K562 (cell line): ENCODE data around the gene PDE6C. TPM values are rescaled to one million over a fixed set of nuclear protein-coding genes. Genes with fewer than 3 reads are reported as not detected.

ENCODE experiments used
- BACH1 ChIP-seq: fragments of 200-800 bp; sonication (Bioruptor generic); IDR thresholded peaks from 2 replicates; pipeline ENCODE4 v1.6.1; 2016; ENCODE audit warnings: missing genetic modification characterization, missing compliant biosample characterization
- CEBPZ ChIP-seq: fragments of 150-350 bp; IDR thresholded peaks from 2 replicates; pipeline ENCODE4 v1.6.1; 2014; ENCODE audit warnings: low read depth, mild to moderate bottlenecking, low read length, borderline replicate concordance
- CHCHD3 ChIP-seq: fragments of 250-450 bp; sonication (Bioruptor Pico); IDR thresholded peaks from 2 replicates; pipeline ENCODE4 v2.1.2; 2022; ENCODE audit warnings: mild to moderate bottlenecking
- CREB1 ChIP-seq, 2 experiments: sonication (generic) in 1 of 2; formaldehyde crosslinking in 1 of 2; IDR thresholded peaks; 2 replicates each; pipeline versions ENCODE4 v1.6.1 to v1.8.0; 2012 to 2022; ENCODE audit warnings: inconsistent platforms in 1 of 2, mild to moderate bottlenecking in 1 of 2, missing genetic modification reagents in 1 of 2, moderate library complexity in 1 of 2
- EHMT2 ChIP-seq: fragments of 450-650 bp; IDR thresholded peaks from 2 replicates; pipeline ENCODE4 v1.6.1; 2018; ENCODE audit warnings: antibody characterized with exemption
- GTF2E2 ChIP-seq: fragments of 200-800 bp; sonication (Bioruptor generic); IDR thresholded peaks from 2 replicates; pipeline ENCODE4 v1.6.1; 2016; ENCODE audit warnings: missing genetic modification characterization, missing compliant biosample characterization
- HMGN3 ChIP-seq: IDR thresholded peaks from 2 replicates; pipeline ENCODE4 v1.6.1; 2011; ENCODE audit warnings: borderline replicate concordance, low read depth, mild to moderate bottlenecking, mixed read lengths, low read length; ENCODE audit not compliant: insufficient read length; ENCODE audit errors: extremely low read depth
- KLF10 ChIP-seq: fragments of 250-450 bp; sonication (Bioruptor Pico); IDR thresholded peaks from 2 replicates; pipeline ENCODE4 v1.6.1; 2021; ENCODE audit warnings: matching md5 sums
- MIER1 ChIP-seq: fragments of 450-650 bp; IDR thresholded peaks from 2 replicates; pipeline ENCODE4 v1.6.1; 2016; ENCODE audit warnings: antibody characterized with exemption, mild to moderate bottlenecking, low read depth
- PCBP2 ChIP-seq: fragments of 200-400 bp; formaldehyde crosslinking; IDR thresholded peaks from 2 replicates; pipeline ENCODE4 v1.6.1; 2018; ENCODE audit warnings: low read length, low read depth, mild to moderate bottlenecking, moderate library complexity; ENCODE audit not compliant: poor library complexity, severe bottlenecking
- SIN3B ChIP-seq: fragments of 450-650 bp; IDR thresholded peaks from 2 replicates; pipeline ENCODE4 v1.6.1; 2017; ENCODE audit warnings: low read depth, mild to moderate bottlenecking, moderate library complexity
- SMARCC2 ChIP-seq: fragments of 450-650 bp; IDR thresholded peaks from 2 replicates; pipeline ENCODE4 v1.6.1; 2017; ENCODE audit warnings: antibody characterized with exemption, moderate library complexity, mild to moderate bottlenecking, low read depth
- TCF15 ChIP-seq: fragments of 250-450 bp; sonication (Bioruptor Pico); IDR thresholded peaks from 2 replicates; pipeline ENCODE4 v1.8.0; 2022; ENCODE audit warnings: moderate library complexity, mild to moderate bottlenecking, inconsistent platforms
- ZBTB8A ChIP-seq: fragments of 450-650 bp; IDR thresholded peaks from 2 replicates; pipeline ENCODE4 v1.6.1; 2018; ENCODE audit warnings: mild to moderate bottlenecking, moderate library complexity; ENCODE audit not compliant: partially characterized antibody
- ZNF699 ChIP-seq: fragments of 250-450 bp; sonication (Bioruptor Pico); IDR thresholded peaks from 2 replicates; pipeline ENCODE4 v1.8.0; 2021; ENCODE audit warnings: mild to moderate bottlenecking, moderate library complexity; ENCODE audit not compliant: insufficient replicate concordance
- polyA plus RNA-seq, 8 experiments: library from polyadenylated mRNA; depleted of rRNA in 4 of 8; stranded (reverse) in 5 of 8; unstranded in 3 of 8; fragments of >200 nt; fragmentation: Nextera tagmentation in 2 of 8; fragmentation: Illumina TruSeq in 1 of 8; extraction: Ambion mirVana in 2 of 8; extraction: Trizol in 1 of 8; gene quantifications; 2 replicates each; pipeline versions ENCODE4 v1.2.1 to v1.2.3, GENCODE V29; 2011 to 2014; ENCODE audit warnings: inconsistent platforms in 1 of 8, missing spikeins in 1 of 8
- total RNA-seq, 7 experiments: library from RNA; depleted of rRNA in 6 of 7; stranded (reverse); fragments of >200 nt in 6 of 7; fragmentation: Illumina TruSeq in 2 of 7; extraction: Trizol in 2 of 7; gene quantifications; 2 replicates each; pipeline versions ENCODE4 v1.2.1 to v1.2.3, GENCODE V29; 2011 to 2021; ENCODE audit warnings: low replicate concordance in 1 of 7
- TF ChIP-seq, protein P1 (sequence below), 2 experiments: fragments of 200-800 bp in 1 of 2; sonication (Bioruptor generic) in 1 of 2; sonication (generic) in 1 of 2; formaldehyde crosslinking in 1 of 2; IDR thresholded peaks in 1 of 2; conservative IDR thresholded peaks in 1 of 2; 2 replicates each; pipeline versions ENCODE4 v1.5.0 to v1.6.1; 2016 to 2020; ENCODE audit warnings: missing compliant biosample characterization in 1 of 2, missing genetic modification characterization in 1 of 2, missing genetic modification reagents in 1 of 2
- TF ChIP-seq, protein P2 (sequence below): sonication (generic); formaldehyde crosslinking; IDR thresholded peaks from 2 replicates; pipeline ENCODE4 v1.8.0; 2023; ENCODE audit warnings: mild to moderate bottlenecking, missing genetic modification reagents

Gene PDE6C
- total and polyA plus RNA-seq, 9 of the 15 experiments (the other 6 are each of a cell fraction or from before 2014, with no cell fraction given): not detected

DNA sequence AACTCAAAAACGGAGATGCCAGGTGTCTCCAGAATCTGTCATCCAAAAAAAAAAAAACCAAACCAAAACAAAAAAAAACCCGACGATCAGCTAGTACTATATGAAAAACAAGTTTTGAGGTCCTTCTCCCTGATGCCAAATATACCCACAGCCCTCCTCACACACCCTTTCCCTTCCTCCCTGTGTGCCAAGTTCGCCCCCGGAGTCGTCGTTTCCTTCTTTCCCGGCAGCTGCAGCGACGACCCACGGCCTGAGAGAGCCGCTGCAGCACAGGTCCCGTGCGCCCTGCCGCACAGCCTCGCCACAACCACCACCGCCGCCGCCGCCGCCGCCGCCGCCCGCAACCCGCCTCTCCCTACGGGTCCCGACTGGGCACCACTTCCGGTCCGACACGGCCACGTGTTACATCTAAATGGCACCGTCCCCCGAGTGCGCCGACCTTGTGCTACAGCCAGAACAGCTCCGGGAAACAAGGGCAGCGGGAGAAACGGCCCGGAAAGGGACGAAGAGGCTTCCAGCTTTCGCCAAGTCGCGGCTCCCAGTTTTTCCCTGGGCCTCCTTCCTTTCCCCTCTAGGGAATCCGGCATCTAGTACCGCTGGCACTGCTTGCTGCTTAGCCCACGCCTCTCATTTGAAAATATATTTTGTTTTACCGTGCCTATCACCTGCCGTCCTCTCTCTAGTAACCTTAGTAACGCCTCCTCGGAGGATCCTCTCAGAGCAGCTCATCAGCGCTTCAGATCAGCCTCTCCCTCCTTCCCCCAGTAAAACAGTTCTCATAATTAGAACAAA is 90.1 kb downstream of the PDE6C start, which contains the start of gene FRA10AC1 (continued):
- TF ChIP-seq BACH1 (tag): no peak
- TF ChIP-seq HMGN3: no peak
- no peak for TF ChIP-seq SMARCC2
- no peak for TF ChIP-seq GTF2E2 (tag)
- no peak for TF ChIP-seq ZBTB8A
- peak; percentile 56 for TF ChIP-seq CREB1 (IDR thresholded peaks at IDR 0.05)
- peak; percentile 74 for TF ChIP-seq CREB1 (CRISPR knock-in tag; IDR thresholded peaks at IDR 0.05)
- TF ChIP-seq MIER1: no peak
- TF ChIP-seq, protein P1, sequence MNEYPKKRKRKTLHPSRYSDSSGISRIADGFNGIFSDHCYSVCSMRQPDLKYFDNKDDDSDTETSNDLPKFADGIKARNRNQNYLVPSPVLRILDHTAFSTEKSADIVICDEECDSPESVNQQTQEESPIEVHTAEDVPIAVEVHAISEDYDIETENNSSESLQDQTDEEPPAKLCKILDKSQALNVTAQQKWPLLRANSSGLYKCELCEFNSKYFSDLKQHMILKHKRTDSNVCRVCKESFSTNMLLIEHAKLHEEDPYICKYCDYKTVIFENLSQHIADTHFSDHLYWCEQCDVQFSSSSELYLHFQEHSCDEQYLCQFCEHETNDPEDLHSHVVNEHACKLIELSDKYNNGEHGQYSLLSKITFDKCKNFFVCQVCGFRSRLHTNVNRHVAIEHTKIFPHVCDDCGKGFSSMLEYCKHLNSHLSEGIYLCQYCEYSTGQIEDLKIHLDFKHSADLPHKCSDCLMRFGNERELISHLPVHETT (CRISPR knock-in tag; conservative IDR thresholded peaks at IDR 0.05 in 1 of 2, IDR thresholded peaks at IDR 0.05 in 1 of 2): peak in 1 of 2 experiments; percentile 92; a peak in 2 of 4 replicates
- no peak for TF ChIP-seq PCBP2
- no peak for TF ChIP-seq CEBPZ
- no peak for TF ChIP-seq CHCHD3
- no peak for TF ChIP-seq TCF15 (CRISPR knock-in tag)
- TF ChIP-seq, protein P2, sequence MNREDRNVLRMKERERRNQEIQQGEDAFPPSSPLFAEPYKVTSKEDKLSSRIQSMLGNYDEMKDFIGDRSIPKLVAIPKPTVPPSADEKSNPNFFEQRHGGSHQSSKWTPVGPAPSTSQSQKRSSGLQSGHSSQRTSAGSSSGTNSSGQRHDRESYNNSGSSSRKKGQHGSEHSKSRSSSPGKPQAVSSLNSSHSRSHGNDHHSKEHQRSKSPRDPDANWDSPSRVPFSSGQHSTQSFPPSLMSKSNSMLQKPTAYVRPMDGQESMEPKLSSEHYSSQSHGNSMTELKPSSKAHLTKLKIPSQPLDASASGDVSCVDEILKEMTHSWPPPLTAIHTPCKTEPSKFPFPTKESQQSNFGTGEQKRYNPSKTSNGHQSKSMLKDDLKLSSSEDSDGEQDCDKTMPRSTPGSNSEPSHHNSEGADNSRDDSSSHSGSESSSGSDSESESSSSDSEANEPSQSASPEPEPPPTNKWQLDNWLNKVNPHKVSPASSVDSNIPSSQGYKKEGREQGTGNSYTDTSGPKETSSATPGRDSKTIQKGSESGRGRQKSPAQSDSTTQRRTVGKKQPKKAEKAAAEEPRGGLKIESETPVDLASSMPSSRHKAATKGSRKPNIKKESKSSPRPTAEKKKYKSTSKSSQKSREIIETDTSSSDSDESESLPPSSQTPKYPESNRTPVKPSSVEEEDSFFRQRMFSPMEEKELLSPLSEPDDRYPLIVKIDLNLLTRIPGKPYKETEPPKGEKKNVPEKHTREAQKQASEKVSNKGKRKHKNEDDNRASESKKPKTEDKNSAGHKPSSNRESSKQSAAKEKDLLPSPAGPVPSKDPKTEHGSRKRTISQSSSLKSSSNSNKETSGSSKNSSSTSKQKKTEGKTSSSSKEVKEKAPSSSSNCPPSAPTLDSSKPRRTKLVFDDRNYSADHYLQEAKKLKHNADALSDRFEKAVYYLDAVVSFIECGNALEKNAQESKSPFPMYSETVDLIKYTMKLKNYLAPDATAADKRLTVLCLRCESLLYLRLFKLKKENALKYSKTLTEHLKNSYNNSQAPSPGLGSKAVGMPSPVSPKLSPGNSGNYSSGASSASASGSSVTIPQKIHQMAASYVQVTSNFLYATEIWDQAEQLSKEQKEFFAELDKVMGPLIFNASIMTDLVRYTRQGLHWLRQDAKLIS (CRISPR knock-in tag): no peak
- no peak for TF ChIP-seq KLF10
- TF ChIP-seq ZNF699: no peak
- TF ChIP-seq EHMT2: peak; percentile 56; the same call in 1 of the 2 replicates
- peak; percentile 71; the same call in 1 of the 2 replicates for TF ChIP-seq SIN3B
